ENCODE data around the gene TEK.

TEK gene

DNA sequence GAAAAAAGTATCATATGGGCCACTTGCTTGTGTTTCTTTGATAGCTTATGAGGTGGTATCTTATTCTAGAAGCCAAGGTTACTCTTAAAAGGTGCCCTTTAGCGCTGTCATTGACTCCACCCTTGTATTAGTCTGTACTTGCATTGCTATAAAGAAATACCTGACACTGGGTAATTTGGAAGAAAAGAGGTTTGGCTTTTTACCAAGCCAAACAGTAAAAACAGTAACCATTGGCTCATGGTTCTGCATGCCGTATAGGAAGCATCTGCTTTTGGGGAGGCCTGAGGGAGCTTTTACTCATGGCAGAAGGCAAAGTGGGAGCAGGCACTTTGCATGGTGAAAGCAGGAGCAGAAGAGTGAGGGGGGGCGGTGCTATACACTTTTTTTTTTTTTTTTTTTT, 87.4 kb downstream of the TEK start:
- no peak for ATAC-seq
- TF ChIP-seq PPARA (CRISPR knock-in tag; IDR thresholded peaks at IDR 0.05; ENCODE audit: borderline replicate concordance), result no peak

DNA sequence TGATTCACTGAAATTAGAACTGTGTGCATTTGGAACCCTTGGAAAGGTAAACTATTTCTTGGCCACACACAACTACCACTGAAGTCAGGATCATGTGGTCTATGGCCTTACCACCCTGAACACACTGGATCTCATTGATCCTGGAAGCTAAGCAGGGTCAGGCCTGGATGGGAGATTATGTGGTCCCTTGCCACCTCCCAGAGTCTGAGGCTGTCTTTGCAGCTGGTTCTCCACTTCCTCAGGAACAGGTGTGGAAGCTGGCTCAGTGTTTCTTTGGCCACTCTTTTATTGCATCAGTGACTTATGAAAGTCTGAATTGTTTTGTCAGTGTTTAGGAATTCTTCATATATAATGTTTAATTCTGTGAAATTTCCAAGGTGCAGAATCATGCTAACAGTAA, 89.2 kb downstream of the TEK start:
- TF ChIP-seq ESRRG (CRISPR knock-in tag; IDR thresholded peaks at IDR 0.05) (no peak), ZFP3 (CRISPR knock-in tag; IDR thresholded peaks at IDR 0.05) (no peak), ISL1 (CRISPR knock-in tag; IDR thresholded peaks at IDR 0.05) (no peak), BACH2 (CRISPR knock-in tag; IDR thresholded peaks at IDR 0.05; ENCODE audit: borderline replicate concordance) (no peak), ZNF8 (CRISPR knock-in tag; IDR thresholded peaks at IDR 0.05) (no peak), GLIS3 (CRISPR knock-in tag; IDR thresholded peaks at IDR 0.05) (no peak), ZC3H10 (CRISPR knock-in tag; IDR thresholded peaks at IDR 0.05) (no peak), TOX (CRISPR knock-in tag; IDR thresholded peaks at IDR 0.05; ENCODE audit: borderline replicate concordance) (no peak)
- TF ChIP-seq, protein P1, sequence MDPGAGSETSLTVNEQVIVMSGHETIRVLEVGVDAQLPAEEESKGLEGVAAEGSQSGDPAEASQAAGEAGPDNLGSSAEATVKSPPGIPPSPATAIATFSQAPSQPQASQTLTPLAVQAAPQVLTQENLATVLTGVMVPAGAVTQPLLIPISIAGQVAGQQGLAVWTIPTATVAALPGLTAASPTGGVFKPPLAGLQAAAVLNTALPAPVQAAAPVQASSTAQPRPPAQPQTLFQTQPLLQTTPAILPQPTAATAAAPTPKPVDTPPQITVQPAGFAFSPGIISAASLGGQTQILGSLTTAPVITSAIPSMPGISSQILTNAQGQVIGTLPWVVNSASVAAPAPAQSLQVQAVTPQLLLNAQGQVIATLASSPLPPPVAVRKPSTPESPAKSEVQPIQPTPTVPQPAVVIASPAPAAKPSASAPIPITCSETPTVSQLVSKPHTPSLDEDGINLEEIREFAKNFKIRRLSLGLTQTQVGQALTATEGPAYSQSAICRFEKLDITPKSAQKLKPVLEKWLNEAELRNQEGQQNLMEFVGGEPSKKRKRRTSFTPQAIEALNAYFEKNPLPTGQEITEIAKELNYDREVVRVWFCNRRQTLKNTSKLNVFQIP (CRISPR knock-in tag; IDR thresholded peaks at IDR 0.05; ENCODE audit: borderline replicate concordance, low read depth), result no peak
- no peak; the same call in 2 of the 3 replicates for ATAC-seq

DNA sequence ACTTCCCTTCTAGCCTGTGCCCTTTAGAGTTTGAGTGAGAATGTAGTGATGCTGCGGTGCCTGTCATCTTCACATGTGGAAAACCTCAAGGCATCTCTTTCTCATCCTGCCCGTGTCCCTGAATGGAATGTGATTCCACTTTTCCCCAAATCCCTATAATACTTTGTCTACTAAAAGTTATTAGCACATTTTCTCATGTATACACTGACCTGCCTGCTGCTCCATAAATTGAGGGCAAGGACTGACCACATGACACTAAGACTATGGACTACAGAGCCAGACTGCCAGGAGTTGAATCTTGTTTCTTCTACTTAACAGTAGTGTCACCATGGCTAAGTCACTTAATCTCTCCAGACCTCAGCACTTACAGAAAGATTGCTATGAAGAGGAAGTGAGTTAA, 93.0 kb downstream of the TEK start:
- TF ChIP-seq RARB (CRISPR knock-in tag; IDR thresholded peaks at IDR 0.05) (no peak), BACH2 (CRISPR knock-in tag; IDR thresholded peaks at IDR 0.05; ENCODE audit: borderline replicate concordance) (no peak), ZFP30 (CRISPR knock-in tag; IDR thresholded peaks at IDR 0.05) (no peak), PPARA (CRISPR knock-in tag; IDR thresholded peaks at IDR 0.05; ENCODE audit: borderline replicate concordance) (no peak), ISL1 (CRISPR knock-in tag; IDR thresholded peaks at IDR 0.05) (no peak), ESRRG (CRISPR knock-in tag; IDR thresholded peaks at IDR 0.05) (no peak), TOX (CRISPR knock-in tag; IDR thresholded peaks at IDR 0.05; ENCODE audit: borderline replicate concordance) (no peak), GLIS3 (CRISPR knock-in tag; IDR thresholded peaks at IDR 0.05) (no peak), CSDC2 (CRISPR knock-in tag; IDR thresholded peaks at IDR 0.05) (no peak), OSR1 (CRISPR knock-in tag; IDR thresholded peaks at IDR 0.05) (no peak), SNAI2 (CRISPR knock-in tag; IDR thresholded peaks at IDR 0.05) (no peak), ZFP3 (CRISPR knock-in tag; IDR thresholded peaks at IDR 0.05) (no peak), ARNTL (CRISPR knock-in tag; IDR thresholded peaks at IDR 0.05; ENCODE audit: borderline replicate concordance, low read depth) (no peak)
- TF ChIP-seq, protein P1 (CRISPR knock-in tag; IDR thresholded peaks at IDR 0.05; ENCODE audit: borderline replicate concordance, low read depth), result no peak
- TF ChIP-seq, protein P2, sequence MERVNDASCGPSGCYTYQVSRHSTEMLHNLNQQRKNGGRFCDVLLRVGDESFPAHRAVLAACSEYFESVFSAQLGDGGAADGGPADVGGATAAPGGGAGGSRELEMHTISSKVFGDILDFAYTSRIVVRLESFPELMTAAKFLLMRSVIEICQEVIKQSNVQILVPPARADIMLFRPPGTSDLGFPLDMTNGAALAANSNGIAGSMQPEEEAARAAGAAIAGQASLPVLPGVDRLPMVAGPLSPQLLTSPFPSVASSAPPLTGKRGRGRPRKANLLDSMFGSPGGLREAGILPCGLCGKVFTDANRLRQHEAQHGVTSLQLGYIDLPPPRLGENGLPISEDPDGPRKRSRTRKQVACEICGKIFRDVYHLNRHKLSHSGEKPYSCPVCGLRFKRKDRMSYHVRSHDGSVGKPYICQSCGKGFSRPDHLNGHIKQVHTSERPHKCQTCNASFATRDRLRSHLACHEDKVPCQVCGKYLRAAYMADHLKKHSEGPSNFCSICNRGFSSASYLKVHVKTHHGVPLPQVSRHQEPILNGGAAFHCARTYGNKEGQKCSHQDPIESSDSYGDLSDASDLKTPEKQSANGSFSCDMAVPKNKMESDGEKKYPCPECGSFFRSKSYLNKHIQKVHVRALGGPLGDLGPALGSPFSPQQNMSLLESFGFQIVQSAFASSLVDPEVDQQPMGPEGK (CRISPR knock-in tag; IDR thresholded peaks at IDR 0.05; ENCODE audit: borderline replicate concordance), result no peak
- TF ChIP-seq, protein P3, sequence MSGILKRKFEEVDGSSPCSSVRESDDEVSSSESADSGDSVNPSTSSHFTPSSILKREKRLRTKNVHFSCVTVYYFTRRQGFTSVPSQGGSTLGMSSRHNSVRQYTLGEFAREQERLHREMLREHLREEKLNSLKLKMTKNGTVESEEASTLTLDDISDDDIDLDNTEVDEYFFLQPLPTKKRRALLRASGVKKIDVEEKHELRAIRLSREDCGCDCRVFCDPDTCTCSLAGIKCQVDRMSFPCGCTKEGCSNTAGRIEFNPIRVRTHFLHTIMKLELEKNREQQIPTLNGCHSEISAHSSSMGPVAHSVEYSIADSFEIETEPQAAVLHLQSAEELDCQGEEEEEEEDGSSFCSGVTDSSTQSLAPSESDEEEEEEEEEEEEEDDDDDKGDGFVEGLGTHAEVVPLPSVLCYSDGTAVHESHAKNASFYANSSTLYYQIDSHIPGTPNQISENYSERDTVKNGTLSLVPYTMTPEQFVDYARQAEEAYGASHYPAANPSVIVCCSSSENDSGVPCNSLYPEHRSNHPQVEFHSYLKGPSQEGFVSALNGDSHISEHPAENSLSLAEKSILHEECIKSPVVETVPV (CRISPR knock-in tag; IDR thresholded peaks at IDR 0.05), result no peak
- TF ChIP-seq, protein P4, sequence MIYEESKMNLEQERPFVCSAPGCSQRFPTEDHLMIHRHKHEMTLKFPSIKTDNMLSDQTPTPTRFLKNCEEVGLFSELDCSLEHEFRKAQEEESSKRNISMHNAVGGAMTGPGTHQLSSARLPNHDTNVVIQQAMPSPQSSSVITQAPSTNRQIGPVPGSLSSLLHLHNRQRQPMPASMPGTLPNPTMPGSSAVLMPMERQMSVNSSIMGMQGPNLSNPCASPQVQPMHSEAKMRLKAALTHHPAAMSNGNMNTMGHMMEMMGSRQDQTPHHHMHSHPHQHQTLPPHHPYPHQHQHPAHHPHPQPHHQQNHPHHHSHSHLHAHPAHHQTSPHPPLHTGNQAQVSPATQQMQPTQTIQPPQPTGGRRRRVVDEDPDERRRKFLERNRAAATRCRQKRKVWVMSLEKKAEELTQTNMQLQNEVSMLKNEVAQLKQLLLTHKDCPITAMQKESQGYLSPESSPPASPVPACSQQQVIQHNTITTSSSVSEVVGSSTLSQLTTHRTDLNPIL (CRISPR knock-in tag; IDR thresholded peaks at IDR 0.05; ENCODE audit: low read depth), result no peak

DNA sequence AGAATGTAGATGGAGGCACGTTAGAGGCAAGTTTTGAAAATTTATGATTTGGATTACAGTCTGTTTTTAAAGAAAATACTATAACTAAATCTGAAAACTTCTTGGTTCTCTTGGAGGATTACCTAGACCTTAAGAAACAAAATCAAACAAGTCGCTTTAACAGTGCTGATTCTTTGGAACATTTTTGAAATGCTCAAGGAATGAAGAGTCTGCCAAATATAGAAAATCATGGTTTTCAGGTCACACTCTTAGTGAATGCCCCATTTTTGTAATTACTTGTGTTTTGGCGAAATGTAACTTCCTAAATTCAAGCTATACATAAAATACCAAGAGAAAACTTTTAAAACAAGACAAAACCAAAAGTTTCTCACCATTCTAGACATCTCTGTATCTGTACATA, 94.8 kb downstream of the TEK start:
- ATAC-seq, result no peak
- TF ChIP-seq, protein P3 (CRISPR knock-in tag; IDR thresholded peaks at IDR 0.05), result no peak
- TF ChIP-seq TCF4 (CRISPR knock-in tag; IDR thresholded peaks at IDR 0.05; ENCODE audit: borderline replicate concordance) (no peak), ZC3H10 (CRISPR knock-in tag; IDR thresholded peaks at IDR 0.05) (no peak), ZNF70 (CRISPR knock-in tag; IDR thresholded peaks at IDR 0.05) (no peak), CSDC2 (CRISPR knock-in tag; IDR thresholded peaks at IDR 0.05) (no peak), RARB (CRISPR knock-in tag; IDR thresholded peaks at IDR 0.05) (no peak), ZNF565 (CRISPR knock-in tag; conservative IDR thresholded peaks at IDR 0.05; ENCODE audit: low read depth) (no peak), ESRRG (CRISPR knock-in tag; IDR thresholded peaks at IDR 0.05) (no peak), ZFP30 (CRISPR knock-in tag; IDR thresholded peaks at IDR 0.05) (no peak), GLIS3 (CRISPR knock-in tag; IDR thresholded peaks at IDR 0.05) (no peak)
- TF ChIP-seq, protein P5, sequence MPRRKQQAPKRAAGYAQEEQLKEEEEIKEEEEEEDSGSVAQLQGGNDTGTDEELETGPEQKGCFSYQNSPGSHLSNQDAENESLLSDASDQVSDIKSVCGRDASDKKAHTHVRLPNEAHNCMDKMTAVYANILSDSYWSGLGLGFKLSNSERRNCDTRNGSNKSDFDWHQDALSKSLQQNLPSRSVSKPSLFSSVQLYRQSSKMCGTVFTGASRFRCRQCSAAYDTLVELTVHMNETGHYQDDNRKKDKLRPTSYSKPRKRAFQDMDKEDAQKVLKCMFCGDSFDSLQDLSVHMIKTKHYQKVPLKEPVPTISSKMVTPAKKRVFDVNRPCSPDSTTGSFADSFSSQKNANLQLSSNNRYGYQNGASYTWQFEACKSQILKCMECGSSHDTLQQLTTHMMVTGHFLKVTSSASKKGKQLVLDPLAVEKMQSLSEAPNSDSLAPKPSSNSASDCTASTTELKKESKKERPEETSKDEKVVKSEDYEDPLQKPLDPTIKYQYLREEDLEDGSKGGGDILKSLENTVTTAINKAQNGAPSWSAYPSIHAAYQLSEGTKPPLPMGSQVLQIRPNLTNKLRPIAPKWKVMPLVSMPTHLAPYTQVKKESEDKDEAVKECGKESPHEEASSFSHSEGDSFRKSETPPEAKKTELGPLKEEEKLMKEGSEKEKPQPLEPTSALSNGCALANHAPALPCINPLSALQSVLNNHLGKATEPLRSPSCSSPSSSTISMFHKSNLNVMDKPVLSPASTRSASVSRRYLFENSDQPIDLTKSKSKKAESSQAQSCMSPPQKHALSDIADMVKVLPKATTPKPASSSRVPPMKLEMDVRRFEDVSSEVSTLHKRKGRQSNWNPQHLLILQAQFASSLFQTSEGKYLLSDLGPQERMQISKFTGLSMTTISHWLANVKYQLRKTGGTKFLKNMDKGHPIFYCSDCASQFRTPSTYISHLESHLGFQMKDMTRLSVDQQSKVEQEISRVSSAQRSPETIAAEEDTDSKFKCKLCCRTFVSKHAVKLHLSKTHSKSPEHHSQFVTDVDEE (CRISPR knock-in tag; IDR thresholded peaks at IDR 0.05), result no peak

More for the DNA sequence above, 93.0 kb downstream of the TEK start:
- ATAC-seq, result no peak

All from SK-N-SH treated with all-trans-retinoic acid at 6 μM for 48 hours (cell line).